Heart left ventricle (tissue), 16 donors: ENCODE measurements around the gene ATP9B. TPM values are rescaled to one million over a fixed set of nuclear protein-coding genes. Genes with fewer than 3 reads are reported as not detected.

Source experiments
- ATAC-seq, 4 donors: fragments of 200-7000 bp; cut with Tn5 transposase; one replicate each; pipeline ENCODE4 v1.9.1; 2020 to 2022; ENCODE audit warnings: moderate library complexity in 4 of 4, mild to moderate bottlenecking in 3 of 4, moderate number of reproducible peaks in 1 of 4
- DNase-seq, 5 donors: peaks; one replicate each; pipeline ENCODE4 v3.0.0-alpha.2; 2020
- H3K27ac ChIP-seq, 12 donors: fragments of 200-600 bp; sonication (generic) in 4 of 12; one replicate each; pipeline versions ENCODE4 v1.5.0 to v1.8.0; 2016 to 2022; ENCODE audit warnings: mild to moderate bottlenecking in 2 of 12
- H3K27me3 ChIP-seq, 9 donors: fragments of 200-600 bp; sonication (generic) in 2 of 9; one replicate each; pipeline versions ENCODE4 v1.5.1 to v1.8.0; 2016 to 2022; ENCODE audit warnings: mild to moderate bottlenecking in 3 of 9
- H3K36me3 ChIP-seq, 9 donors: fragments of 200-600 bp; sonication (generic) in 2 of 9; one replicate each; pipeline versions ENCODE4 v1.5.0 to v1.8.0; 2018 to 2022; ENCODE audit warnings: mild to moderate bottlenecking in 2 of 9
- H3K4me1 ChIP-seq, 12 donors: fragments of 200-600 bp; sonication (generic) in 4 of 12; one replicate each; pipeline versions ENCODE4 v1.5.0 to v1.8.0; 2016 to 2022; ENCODE audit warnings: mild to moderate bottlenecking in 3 of 12
- H3K4me3 ChIP-seq, 12 donors: fragments of 200-600 bp; sonication (generic) in 4 of 12; one replicate each; pipeline versions ENCODE4 v1.5.0 to v1.8.0; 2017 to 2022; ENCODE audit warnings: mild to moderate bottlenecking in 9 of 12, moderate library complexity in 4 of 12
- H3K9me3 ChIP-seq, 12 donors: fragments of 200-600 bp; sonication (generic) in 4 of 12; one replicate each; pipeline versions ENCODE4 v1.5.0 to v1.8.0; 2016 to 2022; ENCODE audit warnings: mild to moderate bottlenecking in 1 of 12
- CTCF ChIP-seq, 12 donors: fragments of 200-600 bp; sonication (generic) in 4 of 12; IDR thresholded peaks; one replicate each; pipeline versions ENCODE4 v1.5.0 to v1.8.0; 2018 to 2022; ENCODE audit warnings: antibody characterized with exemption in 12 of 12, mild to moderate bottlenecking in 5 of 12
- POLR2A ChIP-seq, 2 donors: fragments of 450-650 bp; IDR thresholded peaks; one replicate each; pipeline ENCODE4 v1.6.1; 2017; ENCODE audit warnings: antibody characterized with exemption in 2 of 2, mild to moderate bottlenecking in 2 of 2, moderate library complexity in 2 of 2
- WGBS, 4 donors: extraction: QIAGEN DNeasy Blood & Tissue Kit in 2 of 4; methylation state at CpG; one replicate each; pipeline versions ENCODE4 v1.1.5 to v1.1.7; 2013 to 2018; 5-methylcytosine and 5-hydroxymethylcytosine counted together
- intact Hi-C, 10 donors: fragments of 100-400 bp; cut with DNase I; formaldehyde crosslinking; loops; one replicate each; pipeline versions ENCODE4 v1.11.1 to v1.14.2; 2022
- polyA plus RNA-seq, 2 donors: library from polyadenylated mRNA; stranded (reverse); fragments of 200-250 nt; gene quantifications; one replicate each; pipeline ENCODE4 v1.2.3, GENCODE V29; 2013
- total RNA-seq, 9 donors: library from RNA; depleted of rRNA in 2 of 9; stranded (reverse); fragments of >200 nt in 2 of 9; fragmentation: NEBNext Ultra II Directional in 3 of 9; extraction: Animal tissue kit (Norgen Biotek cat#: 25700) in 3 of 9; gene quantifications; one replicate each; pipeline versions ENCODE4 v1.1.0 to v1.2.4, GENCODE V29; 2016 to 2023
- donor health status: ischemic (EF 13 %, LVEDD 7.1; RV severe dilation, severe dysfunction).
- donor health status: healthy with polysubstance abuse.
- donor health status: DM: no; HTN: yes; CAD: no.
- donor health status: DM: no; HTN: no; CAD: no.
- donor health status: ischemic (EF 25% LVEDD 6.9; RV normal size, moderate dysfunction).
- donor health status: ischemic (EF 25% LVEDD 5.7; RV mildly dilated, moderate dysfunction).
- donor health status: healthy.
- donor health status: DM: yes; HTN: yes; CAD: no.
- donor health status: ischemic (EF 35%, LVEDD 5.7; RV mildly dilated, moderate dysfunction).
- donor health status: nonischemic (EF 11% LVEDD 7.7; RV severe dilation, severe dysfunction).
- donor health status: DM: yes; HTN: yes; CAD: no.
- donor health status: PGD.
- donor health status: ischemic (EF 29% LVEDD 5.4; RV normal size, mild dysfunction).
- donor health status: nonischemic (EF 23%, LVEDD 6.1; RV moderate dilation, normal function).

The ATP9B gene
- total and polyA plus RNA-seq, 11 donors = 7.4 to 23.9 (median 12.8) TPM

- TF ChIP-seq POLR2A (IDR thresholded peaks at IDR 0.05) (no peak), CTCF (IDR thresholded peaks at IDR 0.05) (no peak)
- no peak for ATAC-seq
- DNase-seq = peak in 4 of 5 donors; percentile 30 to 73 (median 32)
- H3K4me3 ChIP-seq = peak overlapping the region; percentile 56 to 96 (median 81)
- H3K36me3 ChIP-seq = no peaks in the 10 kb centered on the region
- H3K27me3 ChIP-seq = peaks cover 0 to 11% (median 0%) of the 10 kb centered on the region in 9 donors
- intact Hi-C loops = loop anchor here (5.0 to 10.0 kb wide), 7 partner anchors 55 to 635 kb away; partner anchors contain the start of gene RBFA (in 1 of the 10)
- peak overlapping the region in 10 of 12 donors; percentile 67 to 94 (median 84) for H3K27ac ChIP-seq
- no peaks in the 10 kb centered on the region for H3K9me3 ChIP-seq
- WGBS, 4 donors = 21 to 28% (median 21%) methylated on average over 54 to 79 of the region's 79 CpGs
- H3K4me1 ChIP-seq = peaks cover 5 to 70% (median 49%) of the 10 kb centered on the region in 12 donors
These were observed 330.3 kb downstream of the ATP9B start for GRCh38 chr18:79399275-79400081.

- DNase-seq = peak; percentile 62 to 89 (median 77)
- H3K27me3 ChIP-seq = peaks cover 0 to 9% (median 0%) of the 10 kb centered on the region in 9 donors
- H3K9me3 ChIP-seq = no peaks in the 10 kb centered on the region
- intact Hi-C loops = loop anchor here in 4 of 10 donors (5.0 to 10.0 kb wide), 3 partner anchors 55 to 107 kb away; no protein-coding TSS in a partner anchor
- peak in 1 of 4 donors; percentile 18 for ATAC-seq
- peak overlapping the region in 11 of 12 donors; percentile 67 to 94 (median 84) for H3K27ac ChIP-seq
- peaks cover 5 to 68% (median 49%) of the 10 kb centered on the region in 12 donors for H3K4me1 ChIP-seq
- no peak for TF ChIP-seq CTCF (IDR thresholded peaks at IDR 0.05)
- TF ChIP-seq POLR2A (IDR thresholded peaks at IDR 0.05) = no peak
- 0 to 1% (median 1%) methylated on average over 28 to 71 of the region's 71 CpGs for WGBS, 4 donors
- H3K4me3 ChIP-seq = peak overlapping the region; percentile 56 to 96 (median 81)
- H3K36me3 ChIP-seq = no peaks in the 10 kb centered on the region
These were observed 330.9 kb downstream of the ATP9B start for GRCh38 chr18:79400091-79400590.

GRCh38 chr18:79400591-79401381 is 331.6 kb downstream of the ATP9B start:
- Histone ChIP-seq H3K27me3 (peaks cover 0 to 9% (median 0%) of the 10 kb centered on the region in 9 donors), H3K4me1 (peaks cover 5 to 71% (median 53%) of the 10 kb centered on the region in 12 donors), H3K27ac (peak overlapping the region in 11 of 12 donors; percentile 67 to 94 (median 84)), H3K4me3 (peak overlapping the region; percentile 56 to 96 (median 81)), H3K9me3 (no peaks in the 10 kb centered on the region), H3K36me3 (no peaks in the 10 kb centered on the region)
- TF ChIP-seq POLR2A (IDR thresholded peaks at IDR 0.05) = no peak
- no peak for TF ChIP-seq CTCF (IDR thresholded peaks at IDR 0.05)
- WGBS, 4 donors = 33 to 85% (median 39%) methylated on average over 17 to 52 of the region's 58 CpGs
- ATAC-seq (no peak), DNase-seq (peak in 4 of 5 donors; percentile 27 to 67 (median 28))
- intact Hi-C loops = loop anchor here in 4 of 10 donors (5.0 to 10.0 kb wide), 3 partner anchors 54 to 107 kb away; no protein-coding TSS in a partner anchor
